HUES64 (cell line): Measurements from ENCODE around the gene HOXB3.

ENCODE experiments used
- H3K27ac ChIP-seq: 2 replicates; pipeline ENCODE4 v1.7.0; 2013; ENCODE audit warnings: low read depth, low read length, inconsistent platforms
- H3K27me3 ChIP-seq: 2 replicates; pipeline ENCODE4 v1.6.1; 2013; ENCODE audit warnings: mild to moderate bottlenecking, low read length; ENCODE audit not compliant: insufficient read depth
- H3K36me3 ChIP-seq: 2 replicates; pipeline ENCODE4 v1.6.1; 2013; ENCODE audit warnings: mild to moderate bottlenecking, low read length; ENCODE audit not compliant: insufficient read depth
- H3K4me1 ChIP-seq: 2 replicates; pipeline ENCODE4 v1.6.1; 2013; ENCODE audit warnings: mild to moderate bottlenecking, low read length, moderate library complexity; ENCODE audit not compliant: insufficient read depth
- H3K4me3 ChIP-seq: 2 replicates; pipeline ENCODE4 v1.5.1; 2013; ENCODE audit warnings: mild to moderate bottlenecking, low read length, moderate library complexity
- H3K9ac ChIP-seq: 2 replicates; pipeline ENCODE4 v1.6.1; 2013; ENCODE audit warnings: mild to moderate bottlenecking, low read depth, low read length
- H3K9me3 ChIP-seq: 2 replicates; pipeline ENCODE4 v1.6.1; 2013; ENCODE audit warnings: low read depth, low read length; ENCODE audit not compliant: insufficient read depth
- WGBS: fragments of 150-250, 120-280 bp; methylation state at CpG from one replicate; pipeline ENCODE4 v1.1.7; 2013; ENCODE audit warnings: missing lambda C conversion rate; 5-methylcytosine and 5-hydroxymethylcytosine counted together

HOXB3 gene

GRCh38 chr17:48601539-48602425 lies 11.7 kb upstream of the HOXB3 start:
- no peak overlapping the region for H3K27ac ChIP-seq
- no peak overlapping the region for H3K9ac ChIP-seq

GRCh38 chr17:48601207-48601538 lies 11.1 kb upstream of the HOXB3 start:
- no peaks in the 10 kb centered on the region for H3K36me3 ChIP-seq
- peaks cover 100% of the 10 kb centered on the region for H3K27me3 ChIP-seq
- H3K4me1 ChIP-seq, result peaks cover 5% of the 10 kb centered on the region; the same call in 1 of the 2 replicates
- H3K9ac ChIP-seq, result no peak overlapping the region
- H3K27ac ChIP-seq, result no peak overlapping the region
- no peaks in the 10 kb centered on the region for H3K9me3 ChIP-seq
- 3% methylated on average over 4 of the region's 4 CpGs for WGBS
- H3K4me3 ChIP-seq, result no peak overlapping the region

More at GRCh38 chr17:48601539-48602425, 11.7 kb upstream of the HOXB3 start:
- no peaks in the 10 kb centered on the region for H3K9me3 ChIP-seq
- no peaks in the 10 kb centered on the region; the same call in 1 of the 2 replicates for H3K4me1 ChIP-seq
- H3K36me3 ChIP-seq, result no peaks in the 10 kb centered on the region
- H3K27me3 ChIP-seq, result peaks cover 100% of the 10 kb centered on the region
- WGBS, result 8% methylated on average over 29 of the region's 35 CpGs
- H3K4me3 ChIP-seq, result no peak overlapping the region

- H3K27ac ChIP-seq, result no peak overlapping the region
- H3K4me1 ChIP-seq, result peaks cover 8% of the 10 kb centered on the region; the same call in 1 of the 2 replicates
- H3K9ac ChIP-seq, result no peak overlapping the region
- peaks cover 100% of the 10 kb centered on the region for H3K27me3 ChIP-seq
- H3K36me3 ChIP-seq, result no peaks in the 10 kb centered on the region
- no peak overlapping the region for H3K4me3 ChIP-seq
- no peaks in the 10 kb centered on the region for H3K9me3 ChIP-seq
- WGBS, result 5% methylated on average over 17 of the region's 17 CpGs
These were observed 10.4 kb upstream of the HOXB3 start for GRCh38 chr17:48600244-48601098.

GRCh38 chr17:48599354-48599753 lies 9.3 kb upstream of the HOXB3 start:
- H3K4me1 ChIP-seq, result peaks cover 10% of the 10 kb centered on the region
- no peak overlapping the region for H3K4me3 ChIP-seq
- no peak overlapping the region for H3K9ac ChIP-seq
- H3K9me3 ChIP-seq, result no peaks in the 10 kb centered on the region
- H3K27me3 ChIP-seq, result peaks cover 100% of the 10 kb centered on the region
- no peaks in the 10 kb centered on the region for H3K36me3 ChIP-seq
- H3K27ac ChIP-seq, result no peak overlapping the region
- 9% methylated on average over 5 of the region's 5 CpGs for WGBS

- H3K27me3 ChIP-seq, result peaks cover 100% of the 10 kb centered on the region
- no peak overlapping the region for H3K27ac ChIP-seq
- no peaks in the 10 kb centered on the region for H3K9me3 ChIP-seq
- no peak overlapping the region for H3K9ac ChIP-seq
- H3K4me3 ChIP-seq, result no peak overlapping the region
- H3K36me3 ChIP-seq, result no peaks in the 10 kb centered on the region
- WGBS, result 12% methylated on average over 5 of the region's 7 CpGs
- H3K4me1 ChIP-seq, result peaks cover 15% of the 10 kb centered on the region
These were observed 8.7 kb upstream of the HOXB3 start for GRCh38 chr17:48598736-48599135.

GRCh38 chr17:48597778-48598631 lies 8.0 kb upstream of the HOXB3 start:
- Histone ChIP-seq H3K9me3 (no peaks in the 10 kb centered on the region), H3K27ac (no peak overlapping the region), H3K27me3 (peaks cover 100% of the 10 kb centered on the region), H3K4me1 (peaks cover 15% of the 10 kb centered on the region), H3K4me3 (no peak overlapping the region), H3K9ac (no peak overlapping the region), H3K36me3 (no peaks in the 10 kb centered on the region)
- WGBS, result 2% methylated on average over 64 of the region's 68 CpGs

GRCh38 chr17:48597528-48597777 lies 7.4 kb upstream of the HOXB3 start:
- Histone ChIP-seq H3K4me3 (no peak overlapping the region), H3K9me3 (no peaks in the 10 kb centered on the region), H3K27me3 (peaks cover 100% of the 10 kb centered on the region), H3K36me3 (no peaks in the 10 kb centered on the region), H3K27ac (no peak overlapping the region), H3K9ac (no peak overlapping the region), H3K4me1 (peaks cover 15% of the 10 kb centered on the region)
- WGBS, result 3% methylated on average over 16 of the region's 16 CpGs

- H3K27me3 ChIP-seq, result peaks cover 100% of the 10 kb centered on the region
- H3K36me3 ChIP-seq, result no peaks in the 10 kb centered on the region
- H3K4me3 ChIP-seq, result no peak overlapping the region
- H3K9me3 ChIP-seq, result no peaks in the 10 kb centered on the region
- 5% methylated on average over 24 of the region's 26 CpGs for WGBS
- peaks cover 15% of the 10 kb centered on the region for H3K4me1 ChIP-seq
- no peak overlapping the region for H3K27ac ChIP-seq
- no peak overlapping the region for H3K9ac ChIP-seq
These were observed 6.9 kb upstream of the HOXB3 start for GRCh38 chr17:48596735-48597527.

- no peak overlapping the region for H3K4me3 ChIP-seq
- H3K4me1 ChIP-seq, result peaks cover 15% of the 10 kb centered on the region
- peaks cover 100% of the 10 kb centered on the region for H3K27me3 ChIP-seq
- WGBS, result 2% methylated on average over 54 of the region's 54 CpGs
- no peaks in the 10 kb centered on the region for H3K36me3 ChIP-seq
- no peaks in the 10 kb centered on the region for H3K9me3 ChIP-seq
- no peak overlapping the region for H3K27ac ChIP-seq
- H3K9ac ChIP-seq, result no peak overlapping the region
These were observed 6.1 kb upstream of the HOXB3 start for GRCh38 chr17:48596000-48596734.
